ENCODE data around the gene ZFP92. TPM values are rescaled to one million over a fixed set of nuclear protein-coding genes. Genes with fewer than 3 reads are reported as not detected.

The ZFP92 gene, protein sequence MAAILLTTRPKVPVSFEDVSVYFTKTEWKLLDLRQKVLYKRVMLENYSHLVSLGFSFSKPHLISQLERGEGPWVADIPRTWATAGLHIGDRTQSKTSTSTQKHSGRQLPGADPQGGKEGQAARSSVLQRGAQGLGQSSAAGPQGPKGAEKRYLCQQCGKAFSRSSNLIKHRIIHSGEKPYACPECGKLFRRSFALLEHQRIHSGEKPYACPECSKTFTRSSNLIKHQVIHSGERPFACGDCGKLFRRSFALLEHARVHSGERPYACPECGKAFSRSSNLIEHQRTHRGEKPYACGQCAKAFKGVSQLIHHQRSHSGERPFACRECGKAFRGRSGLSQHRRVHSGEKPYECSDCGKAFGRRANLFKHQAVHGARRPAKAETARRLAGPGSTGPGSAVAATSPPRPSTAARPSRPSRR
- 1.8 and 1.9 TPM in 2 replicates for total RNA-seq

- no peak for DNase-seq (ENCODE audit: low read depth)
- Histone ChIP-seq H3K36me3 (ENCODE audit: control insufficient read depth, insufficient read depth, low read length) (no peaks in the 10 kb centered on the region), H3K4me3 (ENCODE audit: low read depth, low read length) (peak within 1 kb of the TSS; percentile 45), H3K27me3 (ENCODE audit: control insufficient read depth, insufficient read depth, low read length) (peaks cover 7% of the 10 kb centered on the region)
- TF ChIP-seq, protein P1, sequence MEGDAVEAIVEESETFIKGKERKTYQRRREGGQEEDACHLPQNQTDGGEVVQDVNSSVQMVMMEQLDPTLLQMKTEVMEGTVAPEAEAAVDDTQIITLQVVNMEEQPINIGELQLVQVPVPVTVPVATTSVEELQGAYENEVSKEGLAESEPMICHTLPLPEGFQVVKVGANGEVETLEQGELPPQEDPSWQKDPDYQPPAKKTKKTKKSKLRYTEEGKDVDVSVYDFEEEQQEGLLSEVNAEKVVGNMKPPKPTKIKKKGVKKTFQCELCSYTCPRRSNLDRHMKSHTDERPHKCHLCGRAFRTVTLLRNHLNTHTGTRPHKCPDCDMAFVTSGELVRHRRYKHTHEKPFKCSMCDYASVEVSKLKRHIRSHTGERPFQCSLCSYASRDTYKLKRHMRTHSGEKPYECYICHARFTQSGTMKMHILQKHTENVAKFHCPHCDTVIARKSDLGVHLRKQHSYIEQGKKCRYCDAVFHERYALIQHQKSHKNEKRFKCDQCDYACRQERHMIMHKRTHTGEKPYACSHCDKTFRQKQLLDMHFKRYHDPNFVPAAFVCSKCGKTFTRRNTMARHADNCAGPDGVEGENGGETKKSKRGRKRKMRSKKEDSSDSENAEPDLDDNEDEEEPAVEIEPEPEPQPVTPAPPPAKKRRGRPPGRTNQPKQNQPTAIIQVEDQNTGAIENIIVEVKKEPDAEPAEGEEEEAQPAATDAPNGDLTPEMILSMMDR (IDR thresholded peaks at IDR 0.05; ENCODE audit: insufficient read depth, low read length, poor library complexity, severe bottlenecking): no peak
Measured at GRCh38 chrX:153411255-153411987, at the start of gene ZFP92. TSS of gene ZFP92 (plus strand) at chrX:153411472. CDS start at chrX:153418323, 6,851 bp downstream.

DNA sequence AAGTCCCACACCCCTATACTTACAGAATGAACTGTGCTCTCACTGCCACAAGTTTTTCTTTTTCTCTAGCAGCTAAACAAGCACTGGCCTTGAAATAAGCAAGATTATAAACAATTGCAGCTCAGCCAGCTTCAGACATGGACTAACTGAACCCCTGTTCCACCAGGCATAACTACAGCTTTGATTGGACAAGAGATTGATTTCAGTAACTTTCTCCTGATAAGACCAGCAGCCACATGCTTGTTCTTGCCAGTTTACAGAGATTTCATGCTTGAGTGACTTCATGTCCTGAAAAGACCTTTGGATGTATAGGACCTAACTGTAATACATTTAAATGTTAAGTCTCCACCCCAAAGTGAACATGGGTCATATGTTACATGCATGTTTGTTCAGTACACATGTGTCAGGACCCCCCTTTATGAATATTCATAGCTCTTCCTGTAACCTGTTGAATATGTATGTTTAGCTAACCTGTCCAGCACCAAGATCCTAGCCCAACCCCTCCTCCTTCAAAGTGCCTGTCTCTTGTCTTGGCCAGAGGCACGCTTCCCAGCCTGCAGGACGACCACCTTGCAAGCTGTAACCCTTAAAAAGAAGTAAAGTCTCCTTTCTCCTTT lies 49.4 kb upstream of the ZFP92 start:
- no peak overlapping the region for H3K4me3 ChIP-seq (ENCODE audit: low read depth, low read length)
- H3K36me3 ChIP-seq (ENCODE audit: control insufficient read depth, insufficient read depth, low read length): no peaks in the 10 kb centered on the region
- no peak for DNase-seq (ENCODE audit: low read depth)
- H3K27me3 ChIP-seq (ENCODE audit: control insufficient read depth, insufficient read depth, low read length): no peaks in the 10 kb centered on the region
- TF ChIP-seq, protein P1 (IDR thresholded peaks at IDR 0.05; ENCODE audit: insufficient read depth, low read length, poor library complexity, severe bottlenecking): no peak

- no peak for DNase-seq (ENCODE audit: low read depth)
- H3K36me3 ChIP-seq (ENCODE audit: control insufficient read depth, insufficient read depth, low read length): no peaks in the 10 kb centered on the region
- TF ChIP-seq, protein P1 (IDR thresholded peaks at IDR 0.05; ENCODE audit: insufficient read depth, low read length, poor library complexity, severe bottlenecking): no peak
- H3K27me3 ChIP-seq (ENCODE audit: control insufficient read depth, insufficient read depth, low read length): no peaks in the 10 kb centered on the region
- H3K4me3 ChIP-seq (ENCODE audit: low read depth, low read length): no peak overlapping the region
Measured at GRCh38 chrX:153365670-153366069, 45.6 kb upstream of the ZFP92 start.

DNA sequence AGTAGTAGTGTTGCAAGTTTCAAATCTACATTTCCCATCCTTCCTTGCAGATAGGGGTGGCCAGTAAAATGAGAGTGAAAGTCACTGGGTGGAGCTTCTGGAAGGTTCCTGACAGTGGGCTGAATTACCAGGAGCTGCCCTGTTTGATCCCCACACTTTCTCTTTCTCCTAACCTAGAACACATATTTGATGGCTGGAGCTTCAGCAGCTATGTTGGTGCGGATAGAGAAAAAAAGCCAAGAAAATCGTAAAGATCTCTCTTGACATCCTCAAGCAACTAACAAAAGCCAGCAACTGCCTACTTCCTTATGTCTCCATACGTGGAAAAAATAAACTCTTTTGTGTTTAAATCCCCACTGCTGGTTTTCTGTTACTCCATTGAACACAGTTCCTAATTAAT lies 45.2 kb upstream of the ZFP92 start:
- no peak for DNase-seq (ENCODE audit: low read depth)
- TF ChIP-seq, protein P1 (IDR thresholded peaks at IDR 0.05; ENCODE audit: insufficient read depth, low read length, poor library complexity, severe bottlenecking): no peak
- Histone ChIP-seq H3K4me3 (ENCODE audit: low read depth, low read length) (no peak overlapping the region), H3K27me3 (ENCODE audit: control insufficient read depth, insufficient read depth, low read length) (no peaks in the 10 kb centered on the region), H3K36me3 (ENCODE audit: control insufficient read depth, insufficient read depth, low read length) (no peaks in the 10 kb centered on the region)

DNA sequence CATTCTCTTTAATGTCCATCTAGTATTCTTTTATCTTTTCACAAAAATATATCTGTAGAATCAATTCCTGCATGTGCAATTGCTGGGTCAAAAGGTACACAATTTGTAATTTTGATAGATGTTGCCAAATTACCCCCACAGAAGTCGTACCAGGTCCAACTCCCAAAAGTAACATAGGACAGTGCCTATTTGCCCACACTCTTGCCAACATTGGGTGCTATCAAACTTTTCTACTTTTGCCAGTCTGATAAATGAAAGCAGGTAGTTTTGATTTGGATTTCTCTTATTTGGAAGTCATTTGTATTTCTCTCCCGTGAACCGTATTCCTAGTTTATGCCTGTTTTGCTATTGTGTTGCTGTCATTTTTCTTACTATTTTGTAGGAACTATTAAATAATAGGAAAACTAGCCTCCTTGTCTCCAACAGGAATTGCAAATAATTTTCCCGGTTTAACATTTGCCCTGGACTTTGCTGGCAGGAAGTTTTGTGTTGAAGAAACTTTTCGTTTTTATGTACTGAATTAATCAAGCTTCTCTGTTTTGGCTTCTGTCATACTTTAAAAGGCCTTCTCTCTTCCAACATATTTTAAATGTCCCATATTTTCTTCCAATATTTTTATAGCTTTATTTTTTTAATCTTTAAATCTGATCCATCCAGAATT lies 44.3 kb upstream of the ZFP92 start:
- no peaks in the 10 kb centered on the region for H3K27me3 ChIP-seq (ENCODE audit: control insufficient read depth, insufficient read depth, low read length)

More for the DNA sequence above, 44.3 kb upstream of the ZFP92 start:
- H3K36me3 ChIP-seq (ENCODE audit: control insufficient read depth, insufficient read depth, low read length): no peaks in the 10 kb centered on the region
- no peak overlapping the region for H3K4me3 ChIP-seq (ENCODE audit: low read depth, low read length)
- DNase-seq (ENCODE audit: low read depth): no peak
- TF ChIP-seq, protein P1 (IDR thresholded peaks at IDR 0.05; ENCODE audit: insufficient read depth, low read length, poor library complexity, severe bottlenecking): no peak

Measured in kidney epithelial cell (primary cell).